ENCODE measurements around the gene CIT. TPM values are rescaled to one million over a fixed set of nuclear protein-coding genes. Genes with fewer than 3 reads are reported as not detected.

The CIT gene
- total RNA-seq, 1 experiment from 2014 or later = 67.9 TPM

GRCh38 chr12:119689935-119690500, 187.1 kb downstream of the CIT start:
- no TSS peak for BruUV-seq (replicated peaks)
- Histone ChIP-seq H3K9me3 (ENCODE audit: control insufficient read depth, insufficient read depth, low read depth, low read length) (no peaks in the 10 kb centered on the region), H3K27ac (ENCODE audit: low read length) (no peak overlapping the region), H3K4me1 (ENCODE audit: control insufficient read depth, insufficient read depth, low read length) (peaks cover 3% of the 10 kb centered on the region; the same call in 1 of the 2 replicates), H3K27me3 (ENCODE audit: control insufficient read depth, insufficient read depth, low read length) (no peaks in the 10 kb centered on the region), H3K4me3 (ENCODE audit: low read depth in 2 of 2, low read length in 2 of 2) (no peak overlapping the region), H3K36me3 (ENCODE audit: control insufficient read depth, insufficient read depth, low read length) (0 out of 2 replicates have a peak, but pooled peaks cover 2% of the 10 kb centered on the region)
- ATAC-seq (no peak), DNase-seq (ENCODE audit: low read depth, low spot score) (no peak)
- ChIA-PET CTCF (no interaction called here), POLR2A (no interaction called here)
- no peak for TF ChIP-seq POLR2AphosphoS5 (IDR thresholded peaks at IDR 0.05; ENCODE audit: low read depth, low read length)
- TF ChIP-seq, protein P1, sequence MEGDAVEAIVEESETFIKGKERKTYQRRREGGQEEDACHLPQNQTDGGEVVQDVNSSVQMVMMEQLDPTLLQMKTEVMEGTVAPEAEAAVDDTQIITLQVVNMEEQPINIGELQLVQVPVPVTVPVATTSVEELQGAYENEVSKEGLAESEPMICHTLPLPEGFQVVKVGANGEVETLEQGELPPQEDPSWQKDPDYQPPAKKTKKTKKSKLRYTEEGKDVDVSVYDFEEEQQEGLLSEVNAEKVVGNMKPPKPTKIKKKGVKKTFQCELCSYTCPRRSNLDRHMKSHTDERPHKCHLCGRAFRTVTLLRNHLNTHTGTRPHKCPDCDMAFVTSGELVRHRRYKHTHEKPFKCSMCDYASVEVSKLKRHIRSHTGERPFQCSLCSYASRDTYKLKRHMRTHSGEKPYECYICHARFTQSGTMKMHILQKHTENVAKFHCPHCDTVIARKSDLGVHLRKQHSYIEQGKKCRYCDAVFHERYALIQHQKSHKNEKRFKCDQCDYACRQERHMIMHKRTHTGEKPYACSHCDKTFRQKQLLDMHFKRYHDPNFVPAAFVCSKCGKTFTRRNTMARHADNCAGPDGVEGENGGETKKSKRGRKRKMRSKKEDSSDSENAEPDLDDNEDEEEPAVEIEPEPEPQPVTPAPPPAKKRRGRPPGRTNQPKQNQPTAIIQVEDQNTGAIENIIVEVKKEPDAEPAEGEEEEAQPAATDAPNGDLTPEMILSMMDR (IDR thresholded peaks at IDR 0.05) = no peak
- TF ChIP-seq SIN3A (IDR thresholded peaks at IDR 0.05; ENCODE audit: borderline replicate concordance, insufficient read depth, low read depth, low read length) = no peak
- no peak for TF ChIP-seq TCF7L2 (IDR thresholded peaks at IDR 0.05; ENCODE audit: low read depth, low read length)
- TF ChIP-seq, protein P2, sequence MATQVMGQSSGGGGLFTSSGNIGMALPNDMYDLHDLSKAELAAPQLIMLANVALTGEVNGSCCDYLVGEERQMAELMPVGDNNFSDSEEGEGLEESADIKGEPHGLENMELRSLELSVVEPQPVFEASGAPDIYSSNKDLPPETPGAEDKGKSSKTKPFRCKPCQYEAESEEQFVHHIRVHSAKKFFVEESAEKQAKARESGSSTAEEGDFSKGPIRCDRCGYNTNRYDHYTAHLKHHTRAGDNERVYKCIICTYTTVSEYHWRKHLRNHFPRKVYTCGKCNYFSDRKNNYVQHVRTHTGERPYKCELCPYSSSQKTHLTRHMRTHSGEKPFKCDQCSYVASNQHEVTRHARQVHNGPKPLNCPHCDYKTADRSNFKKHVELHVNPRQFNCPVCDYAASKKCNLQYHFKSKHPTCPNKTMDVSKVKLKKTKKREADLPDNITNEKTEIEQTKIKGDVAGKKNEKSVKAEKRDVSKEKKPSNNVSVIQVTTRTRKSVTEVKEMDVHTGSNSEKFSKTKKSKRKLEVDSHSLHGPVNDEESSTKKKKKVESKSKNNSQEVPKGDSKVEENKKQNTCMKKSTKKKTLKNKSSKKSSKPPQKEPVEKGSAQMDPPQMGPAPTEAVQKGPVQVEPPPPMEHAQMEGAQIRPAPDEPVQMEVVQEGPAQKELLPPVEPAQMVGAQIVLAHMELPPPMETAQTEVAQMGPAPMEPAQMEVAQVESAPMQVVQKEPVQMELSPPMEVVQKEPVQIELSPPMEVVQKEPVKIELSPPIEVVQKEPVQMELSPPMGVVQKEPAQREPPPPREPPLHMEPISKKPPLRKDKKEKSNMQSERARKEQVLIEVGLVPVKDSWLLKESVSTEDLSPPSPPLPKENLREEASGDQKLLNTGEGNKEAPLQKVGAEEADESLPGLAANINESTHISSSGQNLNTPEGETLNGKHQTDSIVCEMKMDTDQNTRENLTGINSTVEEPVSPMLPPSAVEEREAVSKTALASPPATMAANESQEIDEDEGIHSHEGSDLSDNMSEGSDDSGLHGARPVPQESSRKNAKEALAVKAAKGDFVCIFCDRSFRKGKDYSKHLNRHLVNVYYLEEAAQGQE (IDR thresholded peaks at IDR 0.05; ENCODE audit: insufficient read depth in 1 of 2, low read depth in 2 of 2, low read length in 1 of 2) = no peak
- intact Hi-C loops (cut with micrococcal nuclease; ENCODE audit: unreplicated experiment) (no loop called here), in situ Hi-C loops (cut with HindIII; ENCODE audit: low pct_unique_long_range_greater_than_20kb, low sequenced_read_pairs) (no loop called here)

- no TSS peak for BruUV-seq (replicated peaks)
- Histone ChIP-seq H3K27me3 (ENCODE audit: control insufficient read depth, insufficient read depth, low read length) (no peaks in the 10 kb centered on the region), H3K36me3 (ENCODE audit: control insufficient read depth, insufficient read depth, low read length) (0 out of 2 replicates have a peak, but pooled peaks cover 2% of the 10 kb centered on the region), H3K27ac (ENCODE audit: low read length) (no peak overlapping the region), H3K9me3 (ENCODE audit: control insufficient read depth, insufficient read depth, low read depth, low read length) (no peaks in the 10 kb centered on the region), H3K4me3 (ENCODE audit: low read depth in 2 of 2, low read length in 2 of 2) (no peak overlapping the region), H3K4me1 (ENCODE audit: control insufficient read depth, insufficient read depth, low read length) (no peaks in the 10 kb centered on the region)
- no peak for DNase-seq (ENCODE audit: low read depth, low spot score)
- intact Hi-C loops (cut with micrococcal nuclease; ENCODE audit: unreplicated experiment) = no loop called here
- ChIA-PET CTCF (no interaction called here), POLR2A (no interaction called here)
- ATAC-seq = no peak
- in situ Hi-C loops (cut with HindIII; ENCODE audit: low pct_unique_long_range_greater_than_20kb, low sequenced_read_pairs) = no loop called here
- TF ChIP-seq, protein P2 (IDR thresholded peaks at IDR 0.05; ENCODE audit: insufficient read depth in 1 of 2, low read depth in 2 of 2, low read length in 1 of 2) = no peak
- TF ChIP-seq POLR2AphosphoS5 (IDR thresholded peaks at IDR 0.05; ENCODE audit: low read depth, low read length) (no peak), SIN3A (IDR thresholded peaks at IDR 0.05; ENCODE audit: borderline replicate concordance, insufficient read depth, low read depth, low read length) (no peak), TCF7L2 (IDR thresholded peaks at IDR 0.05; ENCODE audit: low read depth, low read length) (no peak)
- TF ChIP-seq, protein P1 (IDR thresholded peaks at IDR 0.05) = no peak
Measured at GRCh38 chr12:119687879-119688278, 189.2 kb downstream of the CIT start.
